PC-9 (cell line): ENCODE results near the gene UGGT1.

Experiments
- CTCF ChIP-seq: fragments of 200-600 bp; sonication (generic); conservative IDR thresholded peaks from 2 replicates; pipeline ENCODE4 v1.6.1; 2017; ENCODE audit warnings: mixed run types, antibody characterized with exemption, mild to moderate bottlenecking, moderate library complexity
- EZH2 ChIP-seq: fragments of 200-600 bp; sonication (generic); IDR thresholded peaks from 2 replicates; pipeline ENCODE4 v1.8.0; 2017; ENCODE audit warnings: antibody characterized with exemption, low read depth

- TF ChIP-seq EZH2 (no peak), CTCF (no peak)
These were observed 69.7 kb downstream of the UGGT1 start for GRCh38 chr2:128160616-128161275.
